Transverse colon (tissue), 4 donors: ENCODE data around the gene ACSF3.

Source experiments
- CTCF ChIP-seq, 5 experiments: fragments of 200-600 bp in 3 of 5; fragments of 450-650 bp in 2 of 5; sonication (generic) in 3 of 5; IDR thresholded peaks; 1 replicate in 2 of 5; 2 replicates in 3 of 5; pipeline ENCODE4 v1.5.1; 2016 to 2017; ENCODE audit warnings: antibody characterized with exemption in 5 of 5, inconsistent platforms in 3 of 5, mild to moderate bottlenecking in 2 of 5, moderate library complexity in 1 of 5
- POLR2A ChIP-seq: fragments of 450-650 bp; IDR thresholded peaks from one replicate; pipeline ENCODE4 v1.6.1; 2016; ENCODE audit warnings: antibody characterized with exemption, mild to moderate bottlenecking, moderate library complexity
- POLR2AphosphoS5 ChIP-seq, 3 donors: sonication (generic); formaldehyde crosslinking; IDR thresholded peaks; one replicate each; pipeline ENCODE4 v1.6.1; 2016; ENCODE audit warnings: antibody characterized with exemption in 3 of 3

GRCh38 chr16:89051521-89052166 lies 42.0 kb upstream of the ACSF3 start:
- no peak for TF ChIP-seq CTCF (IDR thresholded peaks at IDR 0.05)
- TF ChIP-seq POLR2A = no peak
- TF ChIP-seq POLR2AphosphoS5 (IDR thresholded peaks at IDR 0.05) = no peak
